Measurements from ENCODE around the gene RIN1.

RIN1 gene

GRCh38 chr11:66340596-66341501 is 4.6 kb upstream of the RIN1 start:
- Histone ChIP-seq H3K9me3 (ENCODE audit: control insufficient read depth in 2 of 2, low read length in 2 of 2) (no peaks in the 10 kb centered on the region), H3K27me3 (ENCODE audit: control insufficient read depth in 1 of 2, insufficient read depth in 2 of 2, low read length in 2 of 2) (no peaks in the 10 kb centered on the region), H3K36me3 (ENCODE audit: control insufficient read depth in 2 of 2, insufficient read depth in 2 of 2, low read length in 2 of 2) (peaks cover 35 to 38% of the 10 kb centered on the region in 2 donors), H3K4me3 (ENCODE audit: low read length in 2 of 2) (no peak overlapping the region), H3K9ac (ENCODE audit: low read length in 2 of 2) (no peak overlapping the region), H3K27ac (ENCODE audit: low read length) (no peak overlapping the region), H3K4me1 (ENCODE audit: control insufficient read depth, insufficient read depth, low read length) (peaks cover 36% of the 10 kb centered on the region)

GRCh38 chr11:66339686-66340483 is 3.7 kb upstream of the RIN1 start:
- no peaks in the 10 kb centered on the region for H3K9me3 ChIP-seq (ENCODE audit: control insufficient read depth in 2 of 2, low read length in 2 of 2)
- peaks cover 35 to 38% of the 10 kb centered on the region in 2 donors for H3K36me3 ChIP-seq (ENCODE audit: control insufficient read depth in 2 of 2, insufficient read depth in 2 of 2, low read length in 2 of 2)
- peaks cover 37% of the 10 kb centered on the region for H3K4me1 ChIP-seq (ENCODE audit: control insufficient read depth, insufficient read depth, low read length)
- no peak overlapping the region for H3K4me3 ChIP-seq (ENCODE audit: low read length in 2 of 2)
- H3K27me3 ChIP-seq (ENCODE audit: control insufficient read depth in 1 of 2, insufficient read depth in 2 of 2, low read length in 2 of 2) = no peaks in the 10 kb centered on the region
- H3K9ac ChIP-seq (ENCODE audit: low read length in 2 of 2) = no peak overlapping the region
- no peak overlapping the region for H3K27ac ChIP-seq (ENCODE audit: low read length)

DNA sequence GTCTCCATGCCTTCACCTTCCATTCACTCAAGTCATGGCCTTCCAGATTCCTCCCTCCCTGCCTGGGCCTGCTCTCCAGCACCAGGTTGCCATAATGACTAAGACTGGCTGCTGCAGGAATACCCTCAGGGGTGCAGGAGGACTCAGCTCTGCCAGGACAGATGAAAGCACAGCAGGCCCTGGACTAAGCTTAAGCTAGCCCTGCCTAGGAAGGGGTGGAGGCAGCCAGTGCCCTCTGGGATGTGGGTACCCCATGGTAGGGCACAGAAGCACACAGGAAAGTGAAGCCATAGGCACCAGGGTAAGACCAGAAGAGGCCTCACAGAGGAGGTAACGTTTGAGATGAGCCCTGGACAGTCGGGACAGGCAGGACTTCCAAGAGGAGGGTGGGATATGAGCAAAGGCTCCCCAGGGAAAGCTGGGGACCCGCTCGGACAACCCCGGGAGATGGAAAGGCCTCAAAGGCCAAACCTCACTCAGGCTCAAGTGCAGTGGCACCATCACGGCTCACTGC is 3.0 kb upstream of the RIN1 start:
- H3K27ac ChIP-seq (ENCODE audit: low read length) = no peak overlapping the region
- H3K4me1 ChIP-seq (ENCODE audit: control insufficient read depth, insufficient read depth, low read length) = peaks cover 33% of the 10 kb centered on the region
- H3K4me3 ChIP-seq (ENCODE audit: low read length in 2 of 2) = no peak overlapping the region
- H3K9me3 ChIP-seq (ENCODE audit: control insufficient read depth in 2 of 2, low read length in 2 of 2) = no peaks in the 10 kb centered on the region
- H3K36me3 ChIP-seq (ENCODE audit: control insufficient read depth in 2 of 2, insufficient read depth in 2 of 2, low read length in 2 of 2) = peaks cover 35 to 38% of the 10 kb centered on the region in 2 donors
- H3K27me3 ChIP-seq (ENCODE audit: control insufficient read depth in 1 of 2, insufficient read depth in 2 of 2, low read length in 2 of 2) = no peaks in the 10 kb centered on the region
- no peak overlapping the region for H3K9ac ChIP-seq (ENCODE audit: low read length in 2 of 2)

GRCh38 chr11:66338276-66339161 is 2.3 kb upstream of the RIN1 start:
- Histone ChIP-seq H3K27ac (ENCODE audit: low read length) (no peak overlapping the region), H3K36me3 (ENCODE audit: control insufficient read depth in 2 of 2, insufficient read depth in 2 of 2, low read length in 2 of 2) (peaks cover 35 to 38% of the 10 kb centered on the region in 2 donors)

GRCh38 chr11:66337103-66337899 is 1.1 kb upstream of the RIN1 start:
- peaks cover 22% of the 10 kb centered on the region for H3K4me1 ChIP-seq (ENCODE audit: control insufficient read depth, insufficient read depth, low read length)
- H3K27me3 ChIP-seq (ENCODE audit: control insufficient read depth in 1 of 2, insufficient read depth in 2 of 2, low read length in 2 of 2) = no peaks in the 10 kb centered on the region
- H3K27ac ChIP-seq (ENCODE audit: low read length) = no peak overlapping the region
- H3K4me3 ChIP-seq (ENCODE audit: low read length in 2 of 2) = peak overlapping the region in 1 of 2 donors; percentile 77
- no peak overlapping the region for H3K9ac ChIP-seq (ENCODE audit: low read length in 2 of 2)
- no peaks in the 10 kb centered on the region for H3K9me3 ChIP-seq (ENCODE audit: control insufficient read depth in 2 of 2, low read length in 2 of 2)
- peaks cover 31 to 34% of the 10 kb centered on the region in 2 donors for H3K36me3 ChIP-seq (ENCODE audit: control insufficient read depth in 2 of 2, insufficient read depth in 2 of 2, low read length in 2 of 2)

More at GRCh38 chr11:66338276-66339161, 2.3 kb upstream of the RIN1 start:
- Histone ChIP-seq H3K27me3 (ENCODE audit: control insufficient read depth in 1 of 2, insufficient read depth in 2 of 2, low read length in 2 of 2) (no peaks in the 10 kb centered on the region), H3K9ac (ENCODE audit: low read length in 2 of 2) (no peak overlapping the region), H3K4me1 (ENCODE audit: control insufficient read depth, insufficient read depth, low read length) (peaks cover 26% of the 10 kb centered on the region), H3K9me3 (ENCODE audit: control insufficient read depth in 2 of 2, low read length in 2 of 2) (no peaks in the 10 kb centered on the region), H3K4me3 (ENCODE audit: low read length in 2 of 2) (no peak overlapping the region)

DNA sequence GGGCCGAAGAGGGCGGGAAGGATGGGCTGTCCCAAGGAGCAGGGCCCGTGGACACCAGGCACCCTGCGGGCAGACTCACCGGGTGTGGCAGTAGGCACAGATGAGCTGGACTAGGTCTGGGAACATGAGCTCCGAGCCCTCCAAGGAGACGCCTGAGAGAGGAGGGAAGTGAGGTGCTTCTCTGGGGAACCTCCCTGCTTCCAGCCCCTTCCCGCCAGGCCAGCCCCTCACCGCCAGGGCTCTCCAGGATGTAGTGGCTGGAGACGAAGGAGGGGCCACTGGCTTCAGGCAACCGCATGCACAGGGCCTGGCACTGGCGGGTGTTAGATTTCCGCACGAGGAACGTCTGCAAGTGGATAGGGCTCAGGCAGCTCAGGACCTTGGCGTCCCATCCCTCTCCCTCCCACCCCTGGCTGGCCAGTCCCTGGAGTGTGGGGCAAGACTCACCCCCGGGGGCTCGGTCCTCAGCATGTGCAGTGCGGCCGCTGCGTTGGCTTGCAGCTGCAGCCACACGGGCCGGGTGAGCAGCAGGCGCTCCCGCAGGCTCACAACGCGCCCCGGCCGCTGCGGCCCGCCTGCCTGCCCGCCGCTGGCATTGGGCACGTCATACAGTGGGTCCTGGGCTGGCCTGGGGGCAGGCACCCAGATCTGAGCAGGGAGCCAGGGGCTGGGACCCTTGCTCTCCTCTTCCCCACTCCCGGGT is 552 bp downstream of the RIN1 start:
- Histone ChIP-seq H3K4me3 (ENCODE audit: low read length in 2 of 2) (peak overlapping the region; percentile 73 to 77), H3K9me3 (ENCODE audit: control insufficient read depth in 2 of 2, low read length in 2 of 2) (no peaks in the 10 kb centered on the region), H3K4me1 (ENCODE audit: control insufficient read depth, insufficient read depth, low read length) (peaks cover 22% of the 10 kb centered on the region), H3K27ac (ENCODE audit: low read length) (peak overlapping the region; percentile 55), H3K36me3 (ENCODE audit: control insufficient read depth in 2 of 2, insufficient read depth in 2 of 2, low read length in 2 of 2) (peaks cover 18 to 21% of the 10 kb centered on the region in 2 donors), H3K27me3 (ENCODE audit: control insufficient read depth in 1 of 2, insufficient read depth in 2 of 2, low read length in 2 of 2) (no peaks in the 10 kb centered on the region), H3K9ac (ENCODE audit: low read length in 2 of 2) (peak overlapping the region; percentile 57 to 72)

- Histone ChIP-seq H3K4me1 (ENCODE audit: control insufficient read depth, insufficient read depth, low read length) (peaks cover 22% of the 10 kb centered on the region), H3K36me3 (ENCODE audit: control insufficient read depth in 2 of 2, insufficient read depth in 2 of 2, low read length in 2 of 2) (peaks cover 11 to 12% of the 10 kb centered on the region in 2 donors), H3K9ac (ENCODE audit: low read length in 2 of 2) (no peak overlapping the region), H3K4me3 (ENCODE audit: low read length in 2 of 2) (peak overlapping the region; percentile 73 to 77), H3K27ac (ENCODE audit: low read length) (no peak overlapping the region), H3K27me3 (ENCODE audit: control insufficient read depth in 1 of 2, insufficient read depth in 2 of 2, low read length in 2 of 2) (no peaks in the 10 kb centered on the region), H3K9me3 (ENCODE audit: control insufficient read depth in 2 of 2, low read length in 2 of 2) (no peaks in the 10 kb centered on the region)
Measured at GRCh38 chr11:66334605-66335442, 1.4 kb downstream of the RIN1 start.

- H3K9ac ChIP-seq (ENCODE audit: low read length in 2 of 2) = no peak overlapping the region
- H3K4me1 ChIP-seq (ENCODE audit: control insufficient read depth, insufficient read depth, low read length) = peaks cover 22% of the 10 kb centered on the region
- H3K36me3 ChIP-seq (ENCODE audit: control insufficient read depth in 2 of 2, insufficient read depth in 2 of 2, low read length in 2 of 2) = peaks cover 5 to 8% of the 10 kb centered on the region in 2 donors
- no peak overlapping the region for H3K4me3 ChIP-seq (ENCODE audit: low read length in 2 of 2)
- no peaks in the 10 kb centered on the region for H3K27me3 ChIP-seq (ENCODE audit: control insufficient read depth in 1 of 2, insufficient read depth in 2 of 2, low read length in 2 of 2)
- H3K9me3 ChIP-seq (ENCODE audit: control insufficient read depth in 2 of 2, low read length in 2 of 2) = no peaks in the 10 kb centered on the region
- no peak overlapping the region for H3K27ac ChIP-seq (ENCODE audit: low read length)
Measured at GRCh38 chr11:66333896-66334604, 2.2 kb downstream of the RIN1 start.

Data from stomach smooth muscle (tissue), 2 donors.